ENCODE measurements around the gene GPR160.
"Not testable (repeated sequence)": the region's sequence is repeated elsewhere in the genome, so short reads cannot be mapped to it uniquely, and the experiment has no call there.

GPR160 gene

DNA sequence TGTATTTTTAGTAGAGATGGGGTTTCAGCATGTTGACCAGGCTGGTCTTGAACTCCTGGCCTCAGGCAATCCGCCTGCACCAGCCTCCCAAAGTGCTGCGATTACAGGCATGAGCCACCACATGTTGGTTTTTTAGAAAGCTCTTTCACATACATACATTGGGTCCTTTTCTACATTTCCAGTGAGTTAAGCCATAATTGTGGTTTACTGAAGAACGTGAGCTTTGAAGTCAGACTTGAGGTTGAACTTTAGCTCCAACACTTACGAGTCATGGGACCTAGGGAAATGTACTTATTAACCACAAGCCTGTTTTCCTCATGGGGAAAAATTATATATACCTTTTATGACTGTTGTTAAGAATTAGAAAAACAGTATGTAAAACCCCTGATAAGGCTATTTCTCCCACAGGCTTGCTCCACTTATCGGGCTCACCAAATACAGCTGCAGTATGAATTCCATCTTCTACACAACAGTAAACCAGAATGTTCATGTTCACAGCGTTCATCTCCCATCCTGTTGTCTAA is 39.0 kb downstream of the GPR160 start:
- peak in 1 of 2 donors; percentile 33 for ATAC-seq

DNA sequence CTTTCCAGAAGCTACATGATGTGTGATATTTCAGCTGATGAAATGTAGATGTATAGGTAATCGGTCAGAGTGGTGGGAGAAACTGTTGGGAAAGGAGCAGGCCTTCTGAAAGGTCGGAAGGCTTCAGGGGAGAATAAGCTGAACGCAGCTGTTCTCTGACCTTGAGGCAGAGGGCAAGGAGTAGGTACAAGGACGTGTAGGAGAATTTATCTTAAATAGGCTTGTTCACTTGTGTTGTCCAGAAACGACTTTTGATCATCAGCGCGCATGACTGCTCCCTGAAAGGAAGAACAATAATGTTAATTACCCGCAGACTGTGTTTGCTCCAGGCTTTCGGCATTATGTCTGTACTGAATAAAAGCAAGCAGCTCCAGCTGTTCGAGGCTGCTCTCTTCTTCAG is 39.6 kb downstream of the GPR160 start:
- no peak for ATAC-seq

DNA sequence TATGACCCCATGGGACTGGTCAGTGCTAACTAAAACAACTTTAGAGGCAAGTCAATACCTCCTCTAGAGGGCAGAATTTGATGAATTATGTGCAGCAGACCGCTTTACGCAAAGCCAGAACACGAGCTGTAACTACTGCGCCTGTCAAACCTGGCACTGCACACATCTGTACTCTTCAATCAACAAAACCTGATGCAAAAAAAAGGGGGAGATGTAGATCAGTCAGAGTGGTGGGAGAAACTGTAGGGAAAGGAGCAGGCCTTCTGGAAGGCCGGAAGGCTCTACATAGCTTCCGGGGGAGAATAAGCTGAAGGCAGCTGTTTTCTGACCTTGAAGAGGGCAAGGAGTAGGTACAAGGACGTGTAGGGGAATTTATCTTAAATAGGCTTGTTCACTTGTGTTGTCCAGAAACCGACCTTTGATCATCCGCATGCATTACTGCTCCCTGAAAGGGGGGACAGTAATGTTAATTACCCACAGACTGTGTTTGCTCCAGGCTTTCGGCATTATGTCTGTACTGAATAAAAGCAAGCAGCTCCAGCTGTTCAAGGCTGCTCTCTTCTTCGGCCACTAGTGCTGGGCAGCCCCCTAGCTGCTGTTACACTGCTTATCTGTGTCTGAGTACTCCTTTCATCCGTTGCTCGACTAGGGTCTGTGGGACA is 41.0 kb downstream of the GPR160 start:
- no peak for ATAC-seq

DNA sequence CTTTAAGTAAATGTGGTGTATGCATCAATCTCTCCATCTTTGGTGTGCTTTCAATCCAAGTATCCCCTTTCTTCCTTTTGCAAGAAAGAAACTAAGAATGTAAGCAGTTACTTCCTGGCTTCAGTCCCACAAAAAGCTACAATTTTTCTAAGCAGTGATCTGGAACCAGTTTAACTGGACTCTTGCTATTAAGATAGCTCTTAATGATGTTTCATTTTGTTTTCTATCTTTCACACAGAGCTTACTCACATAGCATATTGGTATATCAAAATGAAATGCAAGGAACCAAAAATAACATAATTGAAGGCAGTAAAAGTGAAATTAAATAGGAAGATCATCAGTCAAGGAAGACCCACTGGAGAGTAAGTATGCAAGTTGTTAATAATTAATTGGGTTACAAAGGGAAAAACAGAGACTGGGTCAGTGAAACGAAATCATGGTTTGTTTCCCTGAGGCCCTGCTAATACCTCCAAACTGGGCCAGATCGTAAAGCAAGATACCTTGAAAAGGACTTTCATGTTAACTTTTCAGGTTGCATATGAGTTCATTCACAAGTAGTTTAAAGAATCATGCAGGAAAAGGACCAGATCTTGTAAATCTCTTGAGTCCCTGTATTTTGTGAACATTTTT is 41.9 kb downstream of the GPR160 start:
- ATAC-seq: no peak

DNA sequence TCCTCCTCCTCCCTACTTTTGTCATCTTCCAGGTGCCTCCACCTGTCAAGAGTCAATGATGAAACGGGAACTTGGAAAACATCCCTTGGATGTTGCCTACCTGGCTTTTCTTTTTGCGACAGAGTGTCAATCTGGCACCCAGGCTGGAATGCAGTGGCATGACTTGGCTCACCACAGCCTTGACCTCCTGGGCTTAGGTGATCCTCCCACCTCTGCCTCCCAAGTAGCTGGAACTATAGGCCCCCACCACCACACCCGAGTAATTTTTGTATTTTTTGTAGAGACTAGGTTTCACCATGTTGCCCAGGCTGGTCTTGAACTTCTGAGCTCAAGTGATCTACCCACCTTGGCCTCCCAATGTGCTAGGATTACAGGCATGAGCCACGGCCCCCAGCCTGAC is 42.8 kb downstream of the GPR160 start:
- no peak for ATAC-seq

DNA sequence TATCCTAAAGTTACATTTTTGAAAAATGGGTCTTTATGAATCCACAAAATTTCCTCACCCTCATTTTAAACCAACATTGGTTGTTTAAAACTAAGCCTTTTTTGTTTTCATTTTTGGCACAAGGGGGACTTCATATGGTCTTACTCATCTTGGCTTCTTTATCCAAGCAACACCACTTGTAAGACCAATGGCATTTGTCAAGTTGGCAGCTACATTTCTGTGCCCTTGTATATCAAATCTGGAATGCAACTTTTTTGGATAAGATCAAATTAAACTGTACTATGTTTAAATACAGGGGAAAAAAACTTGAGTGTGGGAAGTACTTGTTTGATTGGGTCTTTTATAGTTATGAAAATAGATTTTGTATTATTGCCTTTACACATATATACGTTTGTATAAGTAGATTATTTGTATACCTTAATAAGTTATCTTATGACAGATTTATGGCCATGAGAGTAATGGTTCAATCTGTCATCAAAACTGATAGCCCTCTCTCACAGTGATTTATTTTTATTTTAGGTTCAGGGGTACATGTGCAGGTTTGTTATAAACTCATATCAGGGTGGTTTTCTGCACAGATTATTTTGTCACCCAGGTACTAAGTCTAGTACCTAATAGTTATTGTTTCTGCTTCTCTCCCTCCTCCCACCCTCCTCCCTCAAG is 43.4 kb downstream of the GPR160 start:
- ATAC-seq: no peak

DNA sequence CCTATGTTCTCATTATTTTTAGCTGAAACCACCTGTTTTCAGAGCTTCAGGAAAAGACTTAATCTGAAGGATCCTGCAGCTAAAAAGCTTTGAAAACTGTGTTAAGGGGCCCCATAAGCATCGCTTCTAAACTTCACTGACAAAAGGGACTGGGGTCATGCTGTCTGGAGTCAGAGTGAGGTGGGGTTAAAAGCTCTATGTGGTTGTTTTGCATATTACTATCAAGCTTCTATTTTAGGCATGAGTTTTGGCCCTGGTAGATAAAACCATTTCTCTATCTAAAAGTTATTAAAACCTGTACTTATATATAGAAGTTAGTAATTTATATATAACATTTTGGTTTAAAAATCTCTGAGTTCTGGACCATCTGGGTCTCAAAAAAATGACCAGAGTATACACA is 45.5 kb downstream of the GPR160 start:
- no peak for ATAC-seq

DNA sequence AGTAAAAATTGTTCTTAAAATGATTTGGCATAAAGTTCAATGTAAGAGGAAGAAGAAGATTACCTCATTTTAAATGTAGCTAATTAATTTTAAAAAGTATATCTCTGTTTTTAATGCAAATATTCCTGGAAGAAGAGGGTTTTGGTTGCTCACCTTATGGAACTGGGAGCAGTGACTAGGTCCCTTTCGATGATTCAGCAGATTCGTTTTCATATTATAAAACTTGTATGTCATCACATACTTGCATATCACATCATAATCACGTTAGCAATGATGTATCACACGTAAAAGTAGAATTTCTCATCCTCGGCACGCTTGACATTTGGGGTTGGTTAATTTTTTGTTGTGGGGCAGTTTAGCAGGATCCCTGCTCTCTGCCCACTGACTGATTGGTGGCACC is 47.6 kb downstream of the GPR160 start:
- ATAC-seq: no peak

DNA sequence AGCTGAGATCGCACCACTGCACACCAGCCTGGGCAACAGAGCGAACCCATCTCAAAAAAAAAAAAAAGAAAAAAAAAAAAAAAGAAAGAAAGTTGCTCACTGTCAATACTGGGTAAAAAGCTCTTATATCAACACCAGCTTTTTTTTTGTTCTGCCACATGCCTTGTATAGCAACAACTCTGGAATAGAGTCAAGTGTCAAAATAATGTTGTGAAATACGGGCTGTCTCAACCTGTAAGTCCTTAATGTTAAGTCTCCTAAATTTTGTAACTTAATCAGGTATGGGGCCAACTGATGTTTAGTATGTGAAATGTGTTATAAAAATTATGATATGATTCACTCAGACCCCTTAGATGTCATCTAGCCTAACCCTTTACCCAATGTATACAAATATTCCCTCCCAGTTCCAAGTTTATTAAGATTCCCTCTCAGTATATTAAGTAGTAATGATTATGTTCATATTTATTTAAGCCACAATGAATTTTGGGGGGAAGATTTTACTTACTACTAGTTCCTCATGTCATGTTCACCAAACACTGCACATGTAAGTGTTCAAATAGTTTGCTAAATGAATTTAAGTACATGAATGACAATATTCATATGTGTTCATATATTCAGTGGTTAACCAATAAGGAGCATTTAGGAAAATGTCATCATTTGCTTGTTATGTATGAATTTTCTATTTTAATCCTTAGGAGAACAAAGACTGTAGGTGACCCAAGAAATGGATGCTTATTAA is 52.2 kb downstream of the GPR160 start:
- ATAC-seq: no peak

DNA sequence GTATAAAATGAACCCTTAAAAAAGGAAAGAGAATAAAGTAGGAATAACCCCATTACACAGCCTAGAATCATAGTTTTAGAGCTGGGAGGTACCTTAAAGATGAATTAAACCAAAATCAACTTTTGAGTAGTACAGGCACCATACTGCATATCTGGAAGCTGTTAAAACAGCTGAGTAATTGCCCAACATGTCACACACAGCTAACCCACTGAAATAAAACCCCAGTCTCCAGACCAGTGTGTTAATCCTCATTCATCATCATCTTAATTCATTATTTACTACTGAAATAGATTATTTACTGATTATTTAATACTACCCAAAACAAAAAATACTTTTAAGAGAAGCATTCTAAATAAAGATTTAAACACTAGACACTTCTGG is 52.8 kb downstream of the GPR160 start:
- ATAC-seq: peak; percentile 41 to 48

DNA sequence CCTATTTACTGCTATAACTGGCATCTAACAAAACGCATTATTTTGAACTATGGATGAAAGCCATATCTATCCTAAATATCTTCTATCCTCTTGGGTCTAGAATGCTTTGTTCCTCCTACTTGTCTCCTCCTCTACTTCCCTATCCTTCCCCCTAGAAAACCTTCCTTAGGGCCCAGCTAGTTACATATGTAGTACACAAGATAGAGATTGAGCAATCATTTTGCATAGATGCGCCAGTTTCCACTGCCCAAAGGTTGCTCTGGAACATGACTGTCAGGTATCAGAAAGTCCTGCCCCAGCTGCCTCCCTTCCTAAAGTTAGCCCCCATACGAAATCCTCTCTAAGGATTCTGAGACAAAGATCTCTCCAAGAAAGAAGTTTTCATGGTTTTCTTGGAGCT is 55.1 kb downstream of the GPR160 start:
- ATAC-seq: no peak

DNA sequence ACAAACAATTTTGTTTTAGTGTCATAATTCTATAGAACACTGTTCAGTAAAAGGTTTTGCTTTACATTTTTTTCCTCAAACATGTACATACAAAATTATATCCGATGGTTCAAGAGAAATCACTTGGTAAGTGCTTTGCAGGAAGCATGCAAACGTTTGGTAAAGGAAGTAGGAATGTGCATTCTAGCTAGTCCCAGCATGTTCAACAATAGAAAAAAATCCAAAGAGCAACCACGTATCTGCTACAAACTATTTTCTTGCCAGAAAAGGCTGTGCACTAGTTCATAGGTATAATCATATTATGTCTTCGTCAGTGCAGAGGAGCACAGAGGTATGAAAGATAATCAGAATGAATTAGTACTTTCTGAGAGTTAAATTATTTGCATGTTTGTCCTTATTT is 58.0 kb downstream of the GPR160 start:
- no peak for ATAC-seq

DNA sequence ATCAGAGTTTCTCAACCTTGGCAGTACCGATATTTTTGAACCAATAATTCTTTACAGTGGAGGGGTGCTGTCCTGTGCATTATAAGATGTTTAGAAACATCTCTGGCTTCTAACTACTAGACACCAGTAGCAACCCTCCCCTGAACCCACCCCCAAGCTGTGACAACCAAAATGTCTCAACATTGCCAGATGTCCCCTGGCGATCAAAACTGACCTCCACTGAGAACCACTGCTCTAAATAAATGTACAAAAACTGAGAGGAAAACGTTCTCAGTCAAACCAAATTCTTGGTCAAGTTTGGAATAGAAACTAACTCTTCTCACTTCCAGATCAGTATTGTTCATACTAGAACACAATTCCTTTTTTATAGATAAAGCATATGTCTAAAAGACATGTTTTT is 58.5 kb downstream of the GPR160 start:
- no peak for ATAC-seq

DNA sequence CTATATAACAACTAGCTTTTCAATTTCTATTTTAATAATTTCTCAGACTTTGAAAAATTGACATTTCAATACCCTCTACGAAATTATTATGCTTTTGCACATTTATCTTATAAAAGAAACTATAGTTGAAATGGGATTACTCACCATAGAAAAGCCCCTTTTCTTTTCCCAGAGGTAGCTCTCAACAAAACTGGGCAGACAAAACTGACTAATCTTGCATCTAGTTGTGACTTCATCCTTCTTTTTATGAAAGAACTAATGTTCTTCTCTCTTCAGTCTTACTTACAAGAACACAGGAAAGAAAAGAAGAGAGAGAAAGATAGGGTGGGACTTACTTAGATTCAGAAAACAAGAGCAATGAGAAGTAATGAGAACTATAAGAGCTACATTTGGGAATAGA is 61.0 kb downstream of the GPR160 start:
- peak; percentile 53 to 55 for ATAC-seq

DNA sequence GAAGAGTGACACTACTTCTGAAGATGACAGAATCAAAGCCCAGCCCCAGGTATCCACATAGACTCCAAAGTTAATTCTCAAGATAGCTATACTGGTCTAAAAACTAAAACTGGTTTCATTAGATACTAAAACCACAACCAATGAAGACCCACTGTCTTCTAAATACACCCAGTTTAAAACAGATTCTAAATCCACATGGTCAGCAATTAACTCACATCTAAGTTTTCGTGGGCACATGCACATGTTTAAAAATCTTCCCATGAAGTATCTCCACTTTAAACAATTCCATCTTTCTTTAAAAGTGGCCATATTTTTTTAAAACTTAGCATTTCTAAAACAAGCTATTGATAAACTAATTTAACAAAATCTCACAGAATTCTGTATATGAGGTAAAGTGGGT is 63.1 kb downstream of the GPR160 start:
- no peak for ATAC-seq

DNA sequence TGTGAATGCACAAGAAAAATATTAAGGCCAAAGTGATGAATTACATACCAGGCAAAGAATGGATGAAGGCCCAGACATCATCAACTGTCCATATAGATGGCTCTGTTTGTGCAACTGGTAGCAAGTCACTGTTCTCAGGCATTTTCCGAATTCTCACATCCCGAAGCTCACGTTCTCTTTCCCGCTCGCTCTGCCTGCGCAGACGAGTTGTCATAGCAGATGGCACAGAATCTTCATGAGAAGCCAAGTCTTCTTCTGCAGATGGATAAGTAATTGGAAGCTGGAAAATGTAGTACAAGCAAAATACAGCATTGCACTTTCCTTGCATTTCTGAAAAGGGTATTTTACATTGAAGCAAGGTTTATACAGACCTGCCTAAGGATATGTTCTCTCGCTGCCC is 64.6 kb downstream of the GPR160 start:
- ATAC-seq: no peak

DNA sequence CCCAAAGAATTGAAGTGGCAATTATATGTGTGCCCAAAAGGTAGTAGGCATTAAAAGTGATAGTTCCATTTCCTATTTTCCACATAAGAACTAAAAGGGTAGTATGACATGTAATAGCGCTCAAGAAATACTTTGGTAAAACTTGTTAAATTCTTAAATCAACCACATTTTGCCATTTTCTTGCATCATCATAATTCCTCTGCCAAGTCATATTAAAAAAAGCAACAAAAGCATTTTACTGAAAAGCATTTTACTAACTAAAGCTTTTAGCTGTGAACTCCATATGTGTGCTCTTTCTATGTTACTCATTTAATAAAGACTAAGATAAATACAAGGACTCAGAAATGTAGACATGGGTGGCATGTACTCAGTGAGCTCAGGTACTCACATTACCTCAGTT is 70.1 kb downstream of the GPR160 start:
- no peak for ATAC-seq

DNA sequence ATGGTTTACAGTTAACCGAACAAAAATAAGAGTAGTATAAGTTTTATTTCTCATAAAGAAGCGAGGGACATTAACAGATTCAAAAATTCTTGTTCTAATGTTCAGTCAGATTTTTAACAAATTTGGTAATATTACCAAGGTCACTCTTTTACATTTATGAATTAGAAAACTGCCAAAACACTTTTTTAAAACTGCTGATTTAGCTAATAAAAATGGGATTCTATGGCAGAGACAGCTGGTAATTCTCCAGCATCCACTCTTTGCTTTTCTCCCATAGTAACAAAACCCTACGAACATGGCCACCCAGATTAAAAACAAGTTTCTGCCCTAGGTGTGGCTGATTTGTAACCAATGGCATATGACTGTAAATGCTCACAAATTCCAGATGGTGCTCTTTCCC is 71.2 kb downstream of the GPR160 start:
- ATAC-seq: no peak

DNA sequence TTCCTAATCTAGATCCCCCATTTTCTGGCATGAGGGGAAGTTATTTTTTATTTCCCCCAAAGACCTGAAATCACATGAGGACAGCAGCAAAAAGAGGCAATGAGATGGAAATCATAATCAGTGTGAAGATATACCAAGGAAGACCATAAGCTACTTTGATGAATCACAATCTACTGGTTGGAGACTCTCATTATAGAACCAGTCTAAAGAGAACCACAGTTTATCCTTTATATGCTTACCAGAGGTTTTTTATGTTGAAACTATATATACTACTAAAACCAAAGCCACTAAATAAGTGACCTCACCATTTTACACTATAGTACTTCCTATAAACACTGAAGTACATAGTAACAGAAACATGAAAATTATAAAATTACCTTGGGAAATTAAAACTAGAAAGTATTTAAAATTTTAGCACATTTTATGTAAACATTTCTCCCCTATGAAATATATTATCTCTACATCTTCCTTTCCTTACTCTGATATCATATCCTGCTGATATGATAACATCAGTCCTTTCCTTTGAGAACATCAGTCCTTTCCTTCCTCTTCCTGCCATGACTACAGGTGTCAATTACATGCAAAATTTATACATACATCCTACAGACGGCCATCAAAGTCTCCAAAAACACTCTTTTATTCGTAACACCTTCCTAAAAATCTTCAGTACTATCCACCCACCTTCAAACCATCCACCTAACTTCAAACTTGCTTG is 71.9 kb downstream of the GPR160 start:
- peak in 1 of 2 donors; percentile 28 for ATAC-seq

DNA sequence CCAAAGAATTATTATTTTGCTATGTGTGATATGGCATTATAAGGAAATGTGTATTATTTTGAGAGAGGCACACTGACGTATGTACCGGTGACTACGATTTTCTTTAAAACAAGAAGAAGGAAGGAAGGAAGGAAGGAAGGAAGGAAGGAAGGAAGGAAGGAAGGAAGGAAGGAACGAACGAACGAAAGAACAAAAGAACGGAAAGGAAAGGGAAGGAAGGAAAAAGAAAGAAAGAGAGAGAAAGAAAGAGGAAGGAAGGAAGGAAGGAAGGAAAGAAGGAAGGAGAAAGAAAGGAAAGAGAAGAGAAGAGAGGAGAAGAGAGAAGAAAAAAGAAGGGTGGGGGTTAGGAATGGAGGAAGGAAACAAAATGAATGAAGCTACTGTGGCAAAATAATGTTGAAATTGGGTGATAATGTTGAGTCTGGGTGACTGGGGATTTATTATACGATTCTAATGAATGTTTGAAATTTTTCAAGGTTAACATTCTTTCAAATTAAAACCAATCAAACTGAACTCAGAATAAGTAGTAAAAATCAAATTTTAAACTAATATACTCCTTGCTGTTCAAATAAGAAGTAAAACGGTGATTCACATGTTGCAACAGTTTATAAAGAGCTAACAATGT is 73.5 kb downstream of the GPR160 start:
- no peak for ATAC-seq

DNA sequence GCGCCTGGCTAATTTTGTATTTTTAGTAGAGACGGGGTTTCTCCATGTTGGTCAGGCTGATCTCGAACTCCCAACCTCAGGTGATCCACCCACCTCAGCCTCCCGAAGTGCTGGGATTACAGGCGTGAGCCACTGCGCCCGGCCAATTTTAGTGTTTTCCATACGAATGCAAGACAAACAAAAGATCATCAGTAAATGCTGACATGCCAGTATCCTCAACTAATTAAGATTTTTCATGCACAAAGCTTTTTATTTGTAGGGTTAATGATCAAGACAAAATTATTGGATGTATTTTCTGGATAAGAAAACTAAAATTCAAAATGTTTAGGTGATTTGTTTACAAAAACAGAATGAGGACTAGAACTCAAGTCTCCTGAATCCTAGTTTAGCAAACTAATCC is 76.4 kb downstream of the GPR160 start:
- ATAC-seq: not testable (repeated sequence)

DNA sequence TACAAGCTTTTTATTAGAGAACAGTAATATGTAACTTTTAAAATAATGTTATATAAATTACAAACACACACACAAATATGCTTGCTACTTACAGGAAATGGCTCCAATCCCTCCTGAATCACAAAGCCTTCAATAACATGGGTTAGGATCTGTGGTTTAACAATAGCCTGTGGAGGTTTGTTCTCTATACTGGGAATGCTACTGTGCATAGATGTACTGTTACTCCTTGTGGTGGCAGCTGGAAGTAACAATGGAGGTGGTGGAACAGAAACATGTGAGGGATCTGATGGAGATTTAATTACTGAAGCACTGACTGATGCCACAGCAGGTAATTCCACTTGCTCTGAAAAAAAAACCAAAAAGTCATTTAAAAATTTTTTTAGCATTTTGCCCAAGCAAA is 79.3 kb downstream of the GPR160 start:
- ATAC-seq: no peak
